GM10248 (cell line): ENCODE results near the gene IL13RA1.
A peak's percentile ranks its signal among the peaks of the same experiment; 100 is the strongest.

Source experiments
- CTCF ChIA-PET: fragments of 300-600 bp; sonication (Branson Sonifier 250); formaldehyde crosslinking; extraction: SDS; loops from one replicate; lab custom pipeline; 2021; ENCODE audit warnings: antibody characterized with exemption; lab: Yijun Ruan, JAX
- POLR2A ChIA-PET: fragments of 350-650 bp; sonication (Branson Sonifier 250); formaldehyde crosslinking; extraction: SDS; loops from one replicate; lab custom pipeline; 2020; ENCODE audit warnings: antibody characterized with exemption; lab: Yijun Ruan, JAX
- DNase-seq: peaks from one replicate; pipeline ENCODE4 v3.0.0; 2012; ENCODE audit errors: extremely low spot score
- CTCF ChIP-seq: IDR thresholded peaks from 2 replicates; pipeline ENCODE4 v1.5.1; 2012; ENCODE audit warnings: mild to moderate bottlenecking, low read depth; ENCODE audit errors: extremely low read depth, missing control alignments, control extremely low read depth

Gene IL13RA1

GRCh38 chrX:118717678-118718391 lies 9.6 kb upstream of the IL13RA1 start:
- no peak for DNase-seq
- ChIA-PET CTCF (interaction anchor here (1.4 kb wide), 1 partner anchor 116 kb away, joined by 4 read pairs; no protein-coding TSS in a partner anchor), POLR2A (no interaction called here)
- no peak for TF ChIP-seq CTCF

GRCh38 chrX:118718737-118719136 lies 8.7 kb upstream of the IL13RA1 start:
- DNase-seq = no peak
- no peak for TF ChIP-seq CTCF
- CTCF ChIA-PET = interaction anchor here (1.4 kb wide), 1 partner anchor 117 kb away, joined by 4 read pairs; no protein-coding TSS in a partner anchor
- POLR2A ChIA-PET = no interaction called here

- POLR2A ChIA-PET = no interaction called here
- CTCF ChIA-PET = no interaction called here
- no peak for DNase-seq
- TF ChIP-seq CTCF = no peak
Measured at GRCh38 chrX:118720058-118720707, 7.2 kb upstream of the IL13RA1 start.

- ChIA-PET POLR2A (no interaction called here), CTCF (no interaction called here)
- no peak for DNase-seq
- TF ChIP-seq CTCF = no peak
Measured at GRCh38 chrX:118723376-118723775, 4.0 kb upstream of the IL13RA1 start.

- ChIA-PET POLR2A (no interaction called here), CTCF (no interaction called here)
- DNase-seq = no peak
- TF ChIP-seq CTCF = no peak
Measured at GRCh38 chrX:118724365-118724764, 3.0 kb upstream of the IL13RA1 start.

- DNase-seq = peak; percentile 17
- ChIA-PET CTCF (no interaction called here), POLR2A (no interaction called here)
- TF ChIP-seq CTCF = no peak
Measured at GRCh38 chrX:118724775-118725174, 2.6 kb upstream of the IL13RA1 start.
